HG03139 (cell line): ENCODE measurements around the gene GIMAP6.
"Not testable (repeated sequence)": the region's sequence is repeated elsewhere in the genome, so short reads cannot be mapped to it uniquely, and the experiment has no call there.

Experiments
- ATAC-seq: cut with Tn5 transposase; IDR thresholded peaks from one replicate; pipeline ENCODE4 v1.9.1; 2021; ENCODE audit not compliant: unreplicated experiment

The GIMAP6 gene

DNA sequence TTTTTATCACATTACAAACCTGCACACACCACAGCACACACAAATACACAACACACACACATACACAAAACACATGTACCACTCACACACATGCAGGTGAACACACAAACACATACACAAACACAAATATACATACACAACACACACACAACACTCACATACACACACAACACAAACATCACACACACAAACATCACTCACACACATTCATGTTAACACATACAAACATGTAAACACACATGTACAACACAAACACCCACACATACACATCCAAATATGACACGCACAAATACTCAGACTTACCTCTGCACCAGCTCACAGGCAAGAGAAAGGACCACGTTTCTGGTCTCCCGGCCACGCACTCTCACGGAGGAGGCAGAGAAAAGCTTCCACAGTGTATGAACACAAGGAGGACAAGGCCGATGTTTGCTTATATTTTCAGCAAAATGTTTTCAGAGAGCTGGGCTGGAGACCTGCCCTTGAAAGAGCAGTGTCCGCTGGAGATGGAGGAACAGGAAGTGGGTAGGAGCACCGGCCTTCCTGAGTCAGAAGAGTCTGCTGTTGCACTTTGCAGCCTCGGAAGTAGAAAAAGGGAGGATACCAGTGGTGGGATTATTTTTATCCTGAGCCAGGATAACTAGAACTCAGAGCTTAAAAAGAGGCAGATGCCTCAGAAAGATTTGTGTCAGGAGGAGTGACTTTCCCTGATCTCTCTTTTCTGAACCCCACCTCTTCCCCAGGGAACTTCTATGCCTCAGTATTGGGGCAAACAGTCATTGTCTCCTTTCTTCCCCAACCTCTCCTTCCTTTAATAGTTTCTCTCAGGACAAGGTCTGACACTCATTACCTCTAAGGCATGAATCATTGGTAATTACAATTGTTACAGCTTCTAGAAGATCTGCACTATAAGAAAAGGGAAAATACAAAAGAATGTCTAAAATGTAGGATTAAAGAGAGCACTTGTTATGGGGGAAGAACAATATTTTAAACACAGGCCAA is at the start of gene GIMAP6:
Gene GIMAP6, minus strand, starts transcription at position 520 of the 999 bp plus-strand sequence. CDS start 2,243 bp downstream, outside the sequence.
- peak; percentile 79 for ATAC-seq

DNA sequence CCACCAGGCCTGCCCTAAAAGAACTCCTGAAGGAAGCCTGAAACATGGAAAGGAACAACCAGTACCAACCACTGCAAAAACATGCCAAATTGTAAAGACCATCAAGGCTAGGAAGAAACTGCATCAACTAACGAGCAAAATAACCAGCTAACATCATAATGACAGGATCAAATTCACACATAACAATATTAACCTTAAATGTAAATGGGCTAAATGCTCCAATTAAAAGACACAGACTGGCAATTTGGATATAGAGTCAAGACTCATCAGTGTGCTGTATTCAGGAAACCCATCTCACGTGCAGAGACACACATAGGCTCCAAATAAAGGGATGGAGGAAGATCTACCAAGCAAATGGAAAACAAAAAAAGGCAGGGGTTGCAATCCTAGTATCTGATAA is 48.2 kb upstream of the GIMAP6 start:
- not testable (repeated sequence) for ATAC-seq

DNA sequence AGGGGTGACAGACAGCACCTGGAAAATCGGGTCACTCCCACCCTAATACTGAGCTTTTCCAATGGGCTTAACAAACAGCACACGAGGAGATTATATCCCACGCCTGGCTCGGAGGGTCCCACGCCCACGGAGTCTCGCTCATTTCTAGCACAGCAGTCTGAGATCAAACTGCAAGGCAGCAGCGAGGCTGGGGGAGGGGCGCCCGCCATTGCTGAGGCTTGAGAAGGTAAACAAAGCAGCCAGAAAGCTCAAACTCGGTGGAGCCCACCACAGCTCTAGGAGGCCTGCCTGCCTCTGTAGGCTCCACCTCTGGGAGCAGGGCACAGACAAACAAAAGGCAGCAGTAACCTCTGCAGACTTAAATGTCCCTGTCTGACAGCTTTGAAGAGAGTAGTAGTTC is 46.4 kb upstream of the GIMAP6 start:
- ATAC-seq: not testable (repeated sequence)

DNA sequence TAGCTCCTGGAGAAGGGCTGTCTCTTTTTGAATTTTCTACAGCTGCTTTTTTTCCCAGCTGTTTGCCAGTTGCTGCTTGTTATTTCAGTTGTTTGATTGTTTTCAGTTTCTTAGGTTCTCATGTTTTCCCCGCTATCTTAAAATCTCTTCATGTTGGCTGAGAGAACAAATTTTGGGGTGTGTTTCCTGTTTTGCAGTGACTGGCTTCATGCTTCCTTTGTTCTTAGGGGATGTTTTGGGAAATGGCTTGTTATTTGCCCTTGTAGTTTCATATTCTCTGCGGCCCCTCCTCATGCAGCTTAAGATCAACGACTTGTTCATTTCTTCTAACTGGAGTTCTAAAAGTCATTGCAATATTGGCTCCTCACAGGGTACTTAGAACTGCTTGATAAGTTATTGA is 44.7 kb upstream of the GIMAP6 start:
- not testable (repeated sequence) for ATAC-seq

DNA sequence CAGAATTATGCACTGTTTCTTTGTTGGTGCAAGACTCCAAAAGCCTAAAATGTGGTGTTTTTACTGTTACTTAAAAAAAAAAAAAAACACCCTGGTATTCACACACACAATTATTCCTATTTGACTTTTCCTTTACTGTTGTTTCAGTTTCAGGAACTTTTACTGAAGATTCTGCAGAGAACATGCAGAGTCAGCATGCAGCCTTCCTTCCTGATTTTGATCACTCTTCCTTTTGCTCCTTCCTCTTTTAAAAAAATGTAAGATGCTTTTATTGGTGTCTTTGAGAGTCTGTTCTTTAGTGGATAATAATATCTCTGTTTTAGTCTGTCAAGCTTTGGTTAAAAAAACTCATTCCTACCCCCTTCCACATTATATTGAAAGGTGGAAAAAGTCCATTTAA is 44.1 kb upstream of the GIMAP6 start:
- ATAC-seq: not testable (repeated sequence)

DNA sequence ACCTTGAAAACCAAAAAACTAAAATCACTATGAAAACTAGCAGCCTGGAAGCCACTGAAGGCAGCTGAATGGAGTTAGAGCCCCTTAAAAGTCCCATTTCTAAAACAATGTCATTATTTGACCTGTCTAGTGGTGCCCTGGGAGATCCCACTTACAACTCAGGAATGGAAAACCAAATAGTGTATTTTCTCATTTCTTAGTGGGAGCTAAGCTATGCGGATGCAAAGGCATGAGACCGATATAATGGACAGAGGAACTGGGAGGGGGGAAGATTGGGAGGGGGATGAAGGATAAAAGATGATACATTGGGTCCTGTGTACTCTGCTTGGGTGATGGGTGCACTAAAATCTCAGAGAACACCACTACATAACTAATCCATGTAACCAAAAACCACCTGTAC is 43.5 kb upstream of the GIMAP6 start:
- ATAC-seq: no peak

DNA sequence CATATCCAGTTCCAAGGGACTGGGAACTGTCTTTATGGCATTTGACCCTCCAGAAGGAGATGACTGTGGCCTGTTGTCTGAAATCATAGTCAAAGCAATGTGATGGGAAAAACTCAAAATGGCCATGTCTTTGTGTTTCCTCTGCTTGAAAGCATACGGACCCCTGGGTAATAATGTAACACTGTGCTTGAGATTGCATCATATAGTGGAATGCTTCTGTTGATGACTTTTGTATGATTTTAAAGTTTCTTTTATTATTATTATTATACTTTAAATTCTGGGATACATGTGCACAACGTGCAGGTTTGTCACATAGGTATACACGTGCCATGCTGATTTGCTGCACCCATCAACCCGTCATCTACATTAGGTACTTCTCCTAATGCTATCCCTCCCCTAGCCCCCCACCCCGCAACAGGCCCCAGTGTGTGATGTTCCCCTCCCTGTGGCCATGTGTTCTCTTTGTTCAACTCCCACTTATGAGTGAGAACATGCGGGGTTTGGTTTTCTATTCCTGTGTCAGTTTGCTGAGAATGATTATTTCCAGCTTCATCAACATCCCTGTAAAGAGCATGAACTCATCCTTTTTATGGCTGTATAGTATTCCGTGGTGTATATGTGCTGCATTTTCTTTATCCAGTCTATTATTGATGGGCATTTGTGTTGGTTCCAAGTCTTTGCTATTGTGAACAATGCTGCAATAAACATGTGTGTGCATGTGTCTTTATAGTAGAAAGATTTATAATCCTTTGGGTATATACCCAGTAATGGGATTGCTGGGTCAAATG is 39.8 kb upstream of the GIMAP6 start:
- not testable (repeated sequence) for ATAC-seq

DNA sequence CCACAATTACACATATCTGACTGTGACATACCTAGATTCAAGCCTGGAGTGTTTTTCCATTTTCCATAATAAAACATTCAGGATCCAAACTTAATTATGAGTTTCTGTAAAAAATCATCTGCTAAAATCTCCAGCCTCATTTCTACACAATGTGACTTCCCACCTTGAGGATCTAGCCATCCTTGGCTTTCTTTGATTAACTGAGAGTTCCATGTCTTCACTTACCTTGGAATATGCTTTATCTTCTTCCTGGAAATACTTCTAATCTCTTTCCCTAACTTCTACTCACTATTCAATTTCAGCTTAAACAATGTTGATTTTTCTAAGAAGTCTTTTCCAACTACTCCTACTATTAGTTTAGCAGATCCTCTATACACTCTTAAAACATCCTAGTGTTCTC is 36.8 kb upstream of the GIMAP6 start:
- ATAC-seq: no peak

DNA sequence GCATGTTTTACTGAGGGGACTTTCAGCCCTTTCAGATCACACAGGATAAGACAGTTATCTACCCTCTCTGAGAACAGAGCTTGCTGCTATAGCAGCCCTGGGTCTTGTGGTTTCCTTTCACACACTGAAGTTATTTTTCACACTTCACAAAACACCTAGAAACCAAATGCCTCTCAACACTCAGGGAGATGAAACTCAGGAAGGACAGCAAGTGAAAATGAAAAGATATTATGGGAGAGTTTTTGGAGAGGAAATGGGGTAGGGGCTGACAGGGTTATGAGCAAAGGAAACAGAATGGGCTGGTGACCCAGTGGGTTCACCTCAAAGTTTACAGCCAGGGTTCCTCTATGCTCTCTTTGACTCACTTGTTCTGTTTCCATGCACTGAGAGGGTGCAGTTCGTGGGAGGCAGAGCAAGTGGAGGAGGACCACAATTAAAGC is 36.3 kb upstream of the GIMAP6 start:
- ATAC-seq: peak; percentile 52

DNA sequence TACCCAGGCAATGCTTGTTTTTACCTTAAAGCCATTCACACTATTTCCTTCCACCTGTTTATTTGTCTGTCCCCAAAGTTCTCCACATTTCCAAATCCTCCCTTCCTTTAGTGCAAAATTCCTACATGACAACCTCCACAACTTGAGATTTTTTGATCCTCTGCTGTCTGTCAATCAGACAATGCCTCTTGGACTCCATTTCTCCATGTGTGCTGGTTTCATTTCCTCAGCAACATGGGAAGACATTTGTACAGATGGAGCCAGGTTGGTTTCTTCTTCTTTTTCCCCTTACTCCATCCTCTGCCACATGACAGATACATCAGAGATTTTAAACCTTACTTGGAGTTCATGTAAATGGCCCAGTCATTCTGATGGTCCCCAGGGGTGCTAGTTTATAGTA is 34.2 kb upstream of the GIMAP6 start:
- ATAC-seq: no peak

DNA sequence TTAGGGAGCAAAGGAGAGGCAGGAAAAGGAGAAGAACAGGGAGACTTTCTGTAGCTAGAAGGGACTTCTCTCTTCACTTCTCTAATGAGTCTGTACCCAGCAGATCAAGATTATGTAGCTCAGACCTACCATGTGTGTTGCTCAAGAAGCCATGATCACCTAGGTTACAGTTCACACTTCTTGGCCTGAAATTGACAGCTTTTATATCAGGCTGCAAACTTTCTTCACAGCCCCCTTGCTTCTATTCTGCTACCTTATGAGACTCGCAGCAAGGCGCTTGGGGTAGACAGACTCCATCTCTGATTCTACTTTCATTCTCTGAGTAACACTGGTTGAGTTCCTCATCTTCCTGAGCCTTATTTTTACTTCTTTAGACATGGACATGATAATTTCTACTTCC is 33.7 kb upstream of the GIMAP6 start:
- no peak for ATAC-seq

DNA sequence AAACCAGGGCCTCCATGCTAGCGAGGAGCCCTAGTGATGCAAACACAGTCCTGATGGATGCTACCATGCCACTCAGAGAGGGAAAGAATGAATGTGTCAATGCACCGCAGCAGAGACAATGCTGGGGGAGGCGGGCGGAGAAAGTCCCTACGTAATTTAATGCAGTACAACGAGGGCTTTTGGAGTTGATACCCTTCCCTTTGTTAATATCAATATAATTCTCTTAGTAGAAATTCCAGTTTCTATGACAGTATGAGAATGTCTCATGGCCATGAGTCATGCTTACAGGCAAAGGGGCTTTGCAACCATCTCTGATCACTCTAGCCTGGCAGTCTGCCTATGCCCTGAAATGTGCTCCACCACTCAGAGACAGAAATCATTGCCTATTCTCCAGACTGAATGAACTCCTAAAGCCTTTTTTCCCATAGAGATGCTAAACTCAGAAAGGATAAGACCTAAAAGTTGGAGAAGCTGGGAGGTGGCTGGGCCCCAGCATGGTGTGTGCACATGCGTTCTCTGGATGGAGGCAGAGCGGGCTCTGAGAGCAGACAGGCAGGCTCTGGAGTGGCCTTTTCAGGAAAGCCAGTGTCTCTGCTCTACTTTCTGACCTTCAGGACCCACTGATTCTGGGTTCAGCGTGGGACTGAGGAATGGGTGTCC is 33.0 kb upstream of the GIMAP6 start:
- ATAC-seq: no peak

DNA sequence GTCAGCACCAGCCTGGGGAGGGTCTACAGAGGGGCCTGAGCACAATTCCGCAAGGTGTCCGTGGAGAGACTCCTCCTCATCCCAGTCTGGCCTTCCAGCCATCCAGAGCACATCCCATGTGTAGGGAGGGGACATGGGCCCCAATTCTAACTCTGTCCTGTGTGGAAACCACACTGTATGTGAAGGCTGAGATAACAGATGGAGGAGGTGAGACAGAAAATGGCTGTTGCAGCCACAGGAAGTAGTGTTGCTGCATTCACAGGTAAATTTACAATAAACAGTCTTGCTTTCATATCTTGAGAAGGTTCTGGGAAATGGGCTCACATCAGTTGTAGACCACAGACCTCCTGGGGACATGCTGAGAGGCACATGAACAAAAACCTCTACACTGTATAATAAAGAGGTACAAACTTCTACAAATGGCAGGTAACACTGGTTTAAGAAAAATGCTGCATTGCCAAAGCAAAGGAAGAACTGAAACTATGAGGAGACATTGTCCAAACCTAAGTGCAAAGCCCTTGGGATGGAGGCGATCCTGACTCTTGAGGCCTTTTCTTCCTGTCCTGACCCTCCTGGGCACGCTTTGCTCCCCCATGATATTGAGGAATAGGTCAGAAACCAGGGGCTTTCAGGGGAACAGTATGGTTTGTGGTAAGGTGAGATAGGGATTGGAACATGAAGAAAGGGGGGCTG is 31.8 kb upstream of the GIMAP6 start:
- no peak for ATAC-seq

DNA sequence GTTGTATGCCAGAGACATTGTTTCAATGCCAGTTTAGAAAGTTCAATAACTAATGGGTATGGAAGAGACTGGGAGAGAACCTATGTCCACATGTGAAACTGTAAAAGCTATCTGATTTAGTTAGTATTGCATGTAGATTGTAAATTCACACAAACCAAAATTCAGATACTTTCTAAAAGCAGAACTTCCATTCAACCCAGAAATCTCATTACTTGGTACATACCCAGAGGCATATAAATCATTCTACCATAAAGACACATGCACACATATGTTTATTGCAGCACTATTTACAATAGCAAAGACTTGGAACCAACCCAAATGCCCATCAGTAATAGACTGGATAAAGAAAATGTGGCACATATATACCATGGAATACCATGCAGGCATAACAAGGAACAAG is 30.6 kb upstream of the GIMAP6 start:
- ATAC-seq: not testable (repeated sequence)

DNA sequence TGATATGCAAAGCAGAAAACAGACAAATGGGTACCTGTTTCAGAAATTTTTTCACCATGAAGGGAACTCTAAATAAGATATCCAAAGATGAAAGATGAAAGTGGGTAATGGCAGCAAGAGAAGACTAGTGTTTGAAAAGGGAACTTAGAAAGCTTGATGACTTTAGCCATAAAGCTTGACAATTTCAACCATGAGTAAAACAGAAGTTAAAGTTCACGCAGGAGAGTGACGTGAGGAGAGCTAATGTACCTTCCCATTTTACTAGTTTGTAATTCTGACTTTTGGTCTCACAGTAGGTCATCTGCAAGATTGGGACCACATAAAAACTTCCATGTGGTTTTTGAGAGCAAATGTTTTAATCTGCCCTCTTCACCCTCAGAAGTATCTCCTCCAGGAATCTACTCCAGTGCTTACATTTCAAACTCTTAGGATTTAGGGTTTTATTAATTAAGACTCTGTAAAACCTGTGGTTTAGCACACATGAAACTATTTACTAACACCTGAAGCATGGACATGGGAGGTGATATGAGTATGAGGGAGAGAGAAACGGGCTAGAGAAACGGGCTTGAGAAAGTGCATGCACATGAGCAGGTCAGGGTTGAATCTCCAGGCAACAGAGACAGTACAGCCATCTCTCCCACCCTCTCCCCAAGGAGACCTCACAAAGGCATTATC is 28.9 kb upstream of the GIMAP6 start:
- no peak for ATAC-seq

DNA sequence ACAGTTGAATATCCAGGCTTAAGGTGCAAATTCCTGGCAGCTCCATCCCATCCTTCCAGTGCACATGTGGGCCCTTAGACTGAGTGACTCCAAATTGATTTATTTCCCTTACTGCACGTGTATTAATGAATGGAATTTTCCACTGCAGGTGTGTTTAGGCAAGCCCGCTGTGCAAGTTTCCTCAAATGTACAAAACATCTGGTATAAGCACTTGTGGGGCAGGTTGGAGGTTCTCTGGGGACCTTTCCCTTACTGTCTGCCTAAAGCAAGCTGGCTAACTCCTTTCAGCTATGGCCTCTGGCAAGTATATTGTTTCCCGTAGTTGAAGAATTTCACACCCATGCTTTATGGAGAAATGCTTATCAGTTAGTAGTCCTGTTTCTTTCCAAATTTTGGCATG is 25.3 kb upstream of the GIMAP6 start:
- ATAC-seq: no peak

DNA sequence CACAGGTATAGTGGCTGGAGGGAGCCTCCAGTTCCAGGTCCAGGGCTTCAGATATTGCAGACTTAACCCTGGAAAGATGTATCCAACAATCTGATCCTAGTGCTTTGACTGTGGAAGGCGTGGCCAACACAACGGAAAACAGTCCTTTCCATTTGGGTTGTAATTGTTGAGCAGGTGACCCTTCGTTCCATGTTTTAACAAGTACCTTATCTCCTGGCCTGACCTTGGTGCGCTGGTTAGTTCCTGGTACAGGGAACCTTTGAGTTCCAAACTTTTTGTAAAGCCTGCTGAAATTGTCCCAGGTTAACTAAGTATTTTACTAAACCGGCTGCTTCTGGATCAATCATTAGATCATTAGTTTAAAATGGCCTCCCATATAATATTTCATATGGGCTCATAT is 23.9 kb upstream of the GIMAP6 start:
- ATAC-seq: no peak

DNA sequence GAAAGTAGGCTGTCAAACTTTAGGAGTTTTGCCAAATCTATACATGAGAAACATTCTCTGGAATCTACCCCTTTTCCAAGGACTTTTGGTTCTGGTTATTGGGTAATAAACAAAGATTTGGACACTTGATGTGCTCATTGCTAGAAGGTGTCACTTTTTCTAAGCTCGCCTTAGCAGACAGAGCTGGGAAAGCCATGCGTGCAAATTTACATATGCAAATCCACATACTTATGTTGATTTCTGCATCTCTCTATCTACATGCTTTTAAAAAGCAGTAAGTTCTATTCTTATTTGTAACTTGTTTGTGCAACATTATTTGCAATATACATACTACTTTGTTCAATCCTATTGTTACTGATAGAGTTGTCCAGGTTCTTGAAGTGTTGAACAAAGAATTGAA is 22.5 kb upstream of the GIMAP6 start:
- no peak for ATAC-seq

DNA sequence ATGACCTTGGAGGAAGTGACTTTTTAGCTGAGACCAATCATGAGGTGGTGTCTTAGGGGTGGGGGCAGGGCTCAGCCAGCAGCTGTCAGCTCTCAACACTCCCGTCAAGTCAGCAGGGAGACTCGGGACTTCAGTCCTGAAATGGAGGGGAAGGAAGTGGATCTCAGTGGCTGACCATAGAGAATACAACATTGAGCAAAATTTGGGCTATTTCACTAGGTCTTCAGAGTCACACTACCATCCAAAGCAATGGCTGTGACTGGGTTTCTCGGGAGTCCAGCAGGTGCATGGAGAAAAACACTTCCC is 16.8 kb upstream of the GIMAP6 start:
- ATAC-seq: no peak

DNA sequence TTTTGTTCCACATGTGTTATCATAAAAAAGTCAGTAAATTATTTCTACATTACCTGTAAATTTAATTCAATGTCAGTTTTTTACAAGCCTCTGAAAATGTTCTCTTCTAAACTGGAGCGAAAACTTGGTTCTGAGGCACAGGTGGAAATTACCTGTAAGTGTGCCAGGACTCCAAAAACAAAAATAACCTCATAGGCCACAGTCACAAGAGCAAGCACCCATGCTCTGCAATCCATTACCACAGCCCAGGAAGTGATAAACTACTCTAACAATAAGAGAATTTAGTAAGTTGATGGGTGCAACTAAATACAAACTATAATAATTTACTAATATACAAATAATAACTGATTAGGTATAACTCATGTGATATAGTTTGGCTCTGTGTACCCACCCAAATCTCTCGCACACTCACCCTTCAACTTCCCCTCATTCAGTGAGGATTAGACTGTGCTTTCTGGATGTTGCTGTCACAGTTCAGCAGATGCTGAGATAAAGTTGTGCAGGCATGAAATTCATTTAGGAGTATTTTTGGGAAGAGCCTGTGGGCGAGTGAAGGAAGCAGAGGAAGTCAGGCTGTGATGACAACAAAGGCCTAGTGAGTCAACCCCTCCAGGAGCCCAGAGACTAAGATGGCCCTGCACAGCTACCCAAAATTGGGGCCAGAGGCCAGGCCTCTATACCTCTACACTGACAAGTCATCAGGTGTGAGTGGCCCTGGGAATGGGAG is 16.3 kb upstream of the GIMAP6 start:
- ATAC-seq: no peak
